Upper lobe of left lung (tissue), 4 donors: ENCODE results near the gene LMLN.

Source experiments
- CTCF ChIP-seq, 6 experiments: fragments of 450-650 bp in 4 of 6; fragments of 200-600 bp in 2 of 6; sonication (generic) in 2 of 6; IDR thresholded peaks; one replicate each; pipeline ENCODE4 v1.5.1; 2016 to 2019; ENCODE audit warnings: antibody characterized with exemption in 6 of 6
- POLR2A ChIP-seq, 4 donors: fragments of 450-650 bp; IDR thresholded peaks; one replicate each; pipeline ENCODE4 v1.5.1; 2016 to 2017; ENCODE audit warnings: antibody characterized with exemption in 4 of 4, mild to moderate bottlenecking in 2 of 4
- POLR2AphosphoS5 ChIP-seq, 2 donors: sonication (generic); formaldehyde crosslinking; IDR thresholded peaks; one replicate each; pipeline ENCODE4 v1.5.1; 2017; ENCODE audit warnings: antibody characterized with exemption in 2 of 2

GRCh38 chr3:198093112-198093679 lies 133.2 kb downstream of the LMLN start:
- TF ChIP-seq CTCF (IDR thresholded peaks at IDR 0.05) (no peak), POLR2AphosphoS5 (IDR thresholded peaks at IDR 0.05) (no peak), POLR2A (IDR thresholded peaks at IDR 0.05) (no peak)
